ENCODE results near the gene NISCH.

The NISCH gene

DNA sequence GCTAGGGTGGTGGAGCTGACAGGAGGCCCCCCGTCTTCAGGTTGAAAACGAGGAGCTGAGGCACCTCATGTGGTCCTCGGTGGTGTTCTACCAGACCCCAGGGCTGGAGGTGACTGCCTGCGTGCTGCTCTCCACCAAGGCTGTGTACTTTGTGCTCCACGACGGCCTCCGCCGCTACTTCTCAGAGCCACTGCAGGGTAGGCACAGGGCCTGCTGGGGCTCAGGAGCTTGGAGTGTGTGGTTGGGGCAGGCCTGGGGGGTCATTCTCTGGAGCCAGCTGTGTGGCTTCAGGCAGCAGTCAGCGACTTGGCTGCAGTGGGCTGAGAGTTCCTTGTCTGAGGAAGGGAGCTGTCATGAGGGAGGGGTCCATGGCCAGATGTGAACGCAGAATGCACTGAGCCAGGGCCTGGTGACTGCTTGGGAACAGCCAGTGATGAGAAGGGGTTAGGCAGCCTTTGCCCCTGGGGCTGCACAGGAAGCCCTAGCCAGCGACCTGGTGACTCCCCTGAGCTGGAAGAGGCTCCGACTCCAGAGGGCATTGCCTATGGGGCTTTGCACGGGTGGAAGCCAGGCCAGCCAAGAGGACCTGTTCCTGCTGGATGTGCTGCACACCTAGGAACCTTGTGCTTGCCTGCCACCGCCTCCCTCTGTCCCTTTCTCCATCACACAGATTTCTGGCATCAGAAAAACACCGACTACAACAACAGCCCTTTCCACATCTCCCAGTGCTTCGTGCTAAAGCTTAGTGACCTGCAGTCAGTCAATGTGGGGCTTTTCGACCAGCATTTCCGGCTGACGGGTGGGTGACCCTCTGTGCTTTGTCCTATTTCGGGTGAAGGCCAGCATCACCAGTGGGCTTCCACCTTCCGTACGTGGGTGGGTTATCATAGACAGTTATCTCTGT is 34.9 kb downstream of the NISCH start:
- Histone ChIP-seq H3K4me1 (ENCODE audit: insufficient read depth, low read length) (no peaks in the 10 kb centered on the region), H3K27ac (ENCODE audit: low read depth, low read length) (no peak overlapping the region), H3K9ac (ENCODE audit: low read depth, low read length) (no peak overlapping the region), H3K36me3 (ENCODE audit: insufficient read depth, low read length) (peaks cover 73% of the 10 kb centered on the region), H3K27me3 (ENCODE audit: insufficient read depth, low read length) (no peaks in the 10 kb centered on the region), H3K9me3 (ENCODE audit: insufficient read depth, low read depth, low read length) (no peaks in the 10 kb centered on the region), H3K4me3 (ENCODE audit: low read length) (no peak overlapping the region)
- WGBS: 92% methylated on average over 22 of the region's 22 CpGs

DNA sequence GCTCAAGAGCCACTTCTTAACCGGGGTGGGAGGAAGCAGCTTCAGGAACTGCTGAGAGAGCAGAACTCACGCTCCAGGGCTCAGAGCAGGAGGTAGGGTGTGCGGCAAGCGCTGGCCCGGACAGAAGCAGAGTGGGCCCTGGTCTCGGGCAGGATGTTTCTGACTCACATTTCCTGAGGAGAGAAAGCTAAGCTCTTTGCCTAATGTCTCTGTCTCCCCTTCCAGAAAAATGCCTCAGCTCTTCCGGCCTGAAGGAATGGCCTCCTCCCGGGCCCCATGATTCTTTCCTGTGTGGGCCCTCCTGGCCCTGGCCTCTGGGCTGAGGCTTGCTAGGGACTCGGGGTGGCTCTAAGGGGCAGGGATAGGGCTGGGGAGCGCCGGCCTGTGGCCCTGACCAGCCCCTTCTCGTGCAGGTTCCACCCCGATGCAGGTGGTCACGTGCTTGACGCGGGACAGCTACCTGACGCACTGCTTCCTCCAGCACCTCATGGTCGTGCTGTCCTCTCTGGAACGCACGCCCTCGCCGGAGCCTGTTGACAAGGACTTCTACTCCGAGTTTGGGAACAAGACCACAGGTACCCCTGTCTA is 35.6 kb downstream of the NISCH start:
- Histone ChIP-seq H3K4me1 (ENCODE audit: insufficient read depth, low read length) (no peaks in the 10 kb centered on the region), H3K27ac (ENCODE audit: low read depth, low read length) (no peak overlapping the region), H3K27me3 (ENCODE audit: insufficient read depth, low read length) (no peaks in the 10 kb centered on the region), H3K36me3 (ENCODE audit: insufficient read depth, low read length) (peaks cover 66% of the 10 kb centered on the region), H3K9ac (ENCODE audit: low read depth, low read length) (no peak overlapping the region), H3K9me3 (ENCODE audit: insufficient read depth, low read depth, low read length) (no peaks in the 10 kb centered on the region), H3K4me3 (ENCODE audit: low read length) (no peak overlapping the region)
- 95% methylated on average over 23 of the region's 23 CpGs for WGBS

GRCh38 chr3:52492059-52492458 is 36.7 kb downstream of the NISCH start:
- H3K9ac ChIP-seq (ENCODE audit: low read depth, low read length): no peak overlapping the region
- H3K27me3 ChIP-seq (ENCODE audit: insufficient read depth, low read length): no peaks in the 10 kb centered on the region
- H3K9me3 ChIP-seq (ENCODE audit: insufficient read depth, low read depth, low read length): no peaks in the 10 kb centered on the region
- no peak overlapping the region for H3K27ac ChIP-seq (ENCODE audit: low read depth, low read length)
- 95% methylated on average over 21 of the region's 21 CpGs for WGBS
- H3K36me3 ChIP-seq (ENCODE audit: insufficient read depth, low read length): peaks cover 57% of the 10 kb centered on the region
- H3K4me1 ChIP-seq (ENCODE audit: insufficient read depth, low read length): no peaks in the 10 kb centered on the region
- H3K4me3 ChIP-seq (ENCODE audit: low read length): no peak overlapping the region

DNA sequence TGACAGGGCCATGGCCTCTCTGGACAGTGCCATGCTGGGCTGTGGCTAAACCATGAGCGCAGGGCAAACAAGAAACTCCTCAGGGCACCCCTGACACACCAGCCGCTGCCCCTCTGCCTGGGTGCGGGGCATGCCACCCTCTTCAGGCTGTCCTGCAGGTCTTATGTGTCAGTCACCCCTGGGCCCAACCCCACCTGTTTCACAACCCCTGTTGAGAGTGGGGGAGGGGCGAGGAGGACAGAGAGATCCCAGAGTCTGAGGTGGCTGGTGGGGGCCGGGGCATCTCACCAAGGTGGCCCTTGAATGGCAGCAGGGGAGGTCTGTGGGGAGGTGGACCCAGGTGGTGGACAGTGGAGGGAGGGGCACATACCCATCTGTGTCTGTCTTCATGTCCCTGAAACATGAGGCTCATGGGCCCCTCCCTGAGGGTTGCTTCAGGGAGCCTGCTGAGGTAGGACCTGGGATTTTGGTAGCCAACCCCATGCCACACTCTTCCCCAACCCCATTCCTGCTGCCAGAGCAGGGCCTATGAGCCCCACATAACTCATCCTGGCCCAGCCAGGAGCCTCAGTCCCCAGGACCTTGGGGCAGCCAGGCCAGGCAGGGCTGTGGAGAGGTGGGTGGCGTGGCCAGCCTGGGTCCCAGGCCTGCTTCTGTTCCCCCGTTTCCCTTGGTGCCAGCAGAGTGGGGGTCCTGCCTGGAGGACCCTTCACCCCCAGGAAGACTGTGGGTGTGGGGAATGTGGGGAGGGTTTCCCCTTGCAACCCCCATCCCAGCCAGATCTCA is 38.0 kb downstream of the NISCH start:
- no peaks in the 10 kb centered on the region for H3K27me3 ChIP-seq (ENCODE audit: insufficient read depth, low read length)
- H3K4me3 ChIP-seq (ENCODE audit: low read length): no peak overlapping the region
- H3K27ac ChIP-seq (ENCODE audit: low read depth, low read length): no peak overlapping the region
- no peak overlapping the region for H3K9ac ChIP-seq (ENCODE audit: low read depth, low read length)
- H3K9me3 ChIP-seq (ENCODE audit: insufficient read depth, low read depth, low read length): no peaks in the 10 kb centered on the region
- peaks cover 43% of the 10 kb centered on the region for H3K36me3 ChIP-seq (ENCODE audit: insufficient read depth, low read length)
- no peaks in the 10 kb centered on the region for H3K4me1 ChIP-seq (ENCODE audit: insufficient read depth, low read length)
- 95% methylated on average over 7 of the region's 7 CpGs for WGBS

DNA sequence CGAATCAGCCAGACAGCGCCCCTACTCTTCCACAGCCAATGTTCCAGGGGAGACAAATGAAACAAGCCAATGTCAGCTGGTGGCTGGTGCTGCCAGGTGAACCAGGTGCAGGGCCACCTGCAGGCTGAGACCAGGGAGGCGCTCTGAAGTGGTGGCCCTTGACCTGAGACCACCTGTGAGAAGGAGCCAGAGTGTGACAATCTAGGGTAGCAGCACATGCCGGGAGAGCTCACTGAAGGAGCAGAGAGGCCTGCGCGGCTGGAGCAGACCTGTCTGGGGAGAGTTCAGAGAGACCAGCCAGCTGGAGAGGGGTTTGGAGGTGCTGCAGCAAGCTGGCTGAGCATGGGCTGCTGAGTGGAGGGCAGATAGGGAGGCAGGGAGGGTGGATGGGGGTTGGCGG is 39.0 kb downstream of the NISCH start:
- Histone ChIP-seq H3K4me3 (ENCODE audit: low read length) (no peak overlapping the region), H3K27ac (ENCODE audit: low read depth, low read length) (no peak overlapping the region), H3K27me3 (ENCODE audit: insufficient read depth, low read length) (no peaks in the 10 kb centered on the region), H3K9ac (ENCODE audit: low read depth, low read length) (no peak overlapping the region), H3K9me3 (ENCODE audit: insufficient read depth, low read depth, low read length) (no peaks in the 10 kb centered on the region), H3K4me1 (ENCODE audit: insufficient read depth, low read length) (no peaks in the 10 kb centered on the region), H3K36me3 (ENCODE audit: insufficient read depth, low read length) (peaks cover 35% of the 10 kb centered on the region)
- WGBS: 91% methylated on average over 7 of the region's 7 CpGs

- Histone ChIP-seq H3K9ac (ENCODE audit: low read depth, low read length) (no peak within 1 kb of the TSS), H3K4me1 (ENCODE audit: insufficient read depth, low read length) (no peaks in the 10 kb centered on the region), H3K9me3 (ENCODE audit: insufficient read depth, low read depth, low read length) (no peaks in the 10 kb centered on the region), H3K27ac (ENCODE audit: low read depth, low read length) (no peak within 1 kb of the TSS), H3K4me3 (ENCODE audit: low read length) (no peak within 1 kb of the TSS), H3K36me3 (ENCODE audit: insufficient read depth, low read length) (peaks cover 29% of the 10 kb centered on the region), H3K27me3 (ENCODE audit: insufficient read depth, low read length) (no peaks in the 10 kb centered on the region)
- WGBS: 86% methylated on average over 25 of the region's 25 CpGs
Measured at GRCh38 chr3:52494886-52495495, 39.6 kb downstream of the NISCH start, which contains the start of gene STAB1. TSS of gene STAB1 (plus strand) at chr3:52495338. CDS start at chr3:52495414, 76 bp downstream.

GRCh38 chr3:52495777-52496602 is 40.6 kb downstream of the NISCH start:
- WGBS: 90% methylated on average over 16 of the region's 16 CpGs
- Histone ChIP-seq H3K4me1 (ENCODE audit: insufficient read depth, low read length) (no peaks in the 10 kb centered on the region), H3K27me3 (ENCODE audit: insufficient read depth, low read length) (no peaks in the 10 kb centered on the region), H3K27ac (ENCODE audit: low read depth, low read length) (no peak overlapping the region), H3K4me3 (ENCODE audit: low read length) (no peak overlapping the region), H3K9me3 (ENCODE audit: insufficient read depth, low read depth, low read length) (no peaks in the 10 kb centered on the region), H3K36me3 (ENCODE audit: insufficient read depth, low read length) (peaks cover 19% of the 10 kb centered on the region), H3K9ac (ENCODE audit: low read depth, low read length) (no peak overlapping the region)

DNA sequence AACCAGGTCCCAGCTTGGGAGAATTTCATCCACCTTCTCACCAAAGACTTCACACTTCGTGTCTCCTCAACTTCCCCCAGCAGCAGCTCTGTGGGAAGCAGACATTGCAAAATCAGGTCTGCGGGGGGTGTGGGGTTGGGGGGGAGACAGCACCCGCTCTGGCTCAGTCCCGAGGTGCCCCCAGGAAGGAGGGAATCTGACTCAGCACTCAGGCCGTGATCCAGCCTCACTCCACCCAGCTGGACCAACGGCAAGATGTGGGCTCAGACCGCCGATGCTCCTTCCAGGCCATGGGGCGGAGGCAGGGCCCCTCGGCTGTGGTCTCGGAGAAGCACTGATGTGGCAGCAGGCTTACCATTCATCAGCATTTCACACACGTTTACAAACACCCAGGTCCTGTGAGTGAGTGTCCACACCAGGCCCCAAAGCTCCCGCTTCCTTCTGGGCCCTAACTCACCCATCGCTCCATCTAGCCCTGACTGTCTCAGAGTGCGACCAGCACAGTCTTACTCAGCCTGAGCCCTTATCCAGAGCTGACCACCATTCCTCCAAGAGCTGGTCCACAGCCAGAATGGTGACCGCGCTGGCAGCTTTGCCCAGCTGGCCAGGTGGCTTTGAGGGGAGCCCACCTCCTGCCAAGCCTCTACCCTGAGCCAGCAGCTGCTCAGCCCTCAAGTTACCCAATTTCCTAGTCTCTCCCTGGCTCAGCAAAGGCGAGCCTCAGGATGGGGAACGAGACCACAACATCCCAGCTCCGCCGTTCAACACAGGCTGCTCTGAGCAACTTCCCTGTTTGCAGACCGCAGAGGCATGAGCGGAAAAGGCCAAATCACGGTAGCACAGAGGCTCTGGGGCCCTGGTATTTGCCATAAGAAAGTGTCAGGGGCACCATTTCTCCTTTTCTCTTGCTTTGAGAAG is 43.0 kb downstream of the NISCH start:
- Histone ChIP-seq H3K27ac (ENCODE audit: low read depth, low read length) (no peak overlapping the region), H3K4me3 (ENCODE audit: low read length) (no peak overlapping the region), H3K4me1 (ENCODE audit: insufficient read depth, low read length) (no peaks in the 10 kb centered on the region), H3K9me3 (ENCODE audit: insufficient read depth, low read depth, low read length) (no peaks in the 10 kb centered on the region), H3K27me3 (ENCODE audit: insufficient read depth, low read length) (no peaks in the 10 kb centered on the region), H3K36me3 (ENCODE audit: insufficient read depth, low read length) (no peaks in the 10 kb centered on the region), H3K9ac (ENCODE audit: low read depth, low read length) (no peak overlapping the region)
- 93% methylated on average over 24 of the region's 24 CpGs for WGBS

DNA sequence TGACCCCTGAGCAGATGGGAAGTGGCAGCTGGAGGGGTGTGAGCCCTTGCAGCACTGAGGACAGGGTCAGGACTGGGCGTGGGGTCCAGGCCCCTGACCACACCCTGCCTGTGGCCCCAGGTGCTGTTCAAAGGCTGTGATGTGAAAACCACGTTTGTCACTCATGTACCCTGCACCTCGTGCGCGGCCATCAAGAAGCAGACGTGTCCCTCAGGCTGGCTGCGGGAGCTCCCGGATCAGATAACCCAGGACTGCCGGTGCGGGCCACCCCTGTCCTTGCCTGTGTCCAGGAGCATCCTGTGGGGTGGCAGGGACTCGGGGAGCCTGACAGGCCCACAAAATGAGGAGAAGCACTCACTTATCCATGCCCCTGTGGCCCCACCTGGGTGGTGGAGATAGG is 45.6 kb downstream of the NISCH start:
- H3K4me3 ChIP-seq (ENCODE audit: low read length): no peak overlapping the region
- no peaks in the 10 kb centered on the region for H3K9me3 ChIP-seq (ENCODE audit: insufficient read depth, low read depth, low read length)
- no peaks in the 10 kb centered on the region for H3K27me3 ChIP-seq (ENCODE audit: insufficient read depth, low read length)
- H3K36me3 ChIP-seq (ENCODE audit: insufficient read depth, low read length): no peaks in the 10 kb centered on the region
- H3K27ac ChIP-seq (ENCODE audit: low read depth, low read length): no peak overlapping the region
- no peak overlapping the region for H3K9ac ChIP-seq (ENCODE audit: low read depth, low read length)
- no peaks in the 10 kb centered on the region for H3K4me1 ChIP-seq (ENCODE audit: insufficient read depth, low read length)
- WGBS: 91% methylated on average over 11 of the region's 11 CpGs
